Measurements from ENCODE around the gene ETV7.
"Not testable (repeated sequence)": the region's sequence is repeated elsewhere in the genome, so short reads cannot be mapped to it uniquely, and the experiment has no call there.

The ETV7 gene

GRCh38 chr6:36364061-36364635 is 23.3 kb downstream of the ETV7 start:
- not testable (repeated sequence) for DNase-seq (ENCODE audit: low read depth, low spot score)

GRCh38 chr6:36363371-36363752 is 24.1 kb downstream of the ETV7 start:
- not testable (repeated sequence) for DNase-seq (ENCODE audit: low read depth, low spot score)

- DNase-seq (ENCODE audit: low read depth, low spot score), result no peak
These were observed 24.7 kb downstream of the ETV7 start for GRCh38 chr6:36362551-36363370.

DNA sequence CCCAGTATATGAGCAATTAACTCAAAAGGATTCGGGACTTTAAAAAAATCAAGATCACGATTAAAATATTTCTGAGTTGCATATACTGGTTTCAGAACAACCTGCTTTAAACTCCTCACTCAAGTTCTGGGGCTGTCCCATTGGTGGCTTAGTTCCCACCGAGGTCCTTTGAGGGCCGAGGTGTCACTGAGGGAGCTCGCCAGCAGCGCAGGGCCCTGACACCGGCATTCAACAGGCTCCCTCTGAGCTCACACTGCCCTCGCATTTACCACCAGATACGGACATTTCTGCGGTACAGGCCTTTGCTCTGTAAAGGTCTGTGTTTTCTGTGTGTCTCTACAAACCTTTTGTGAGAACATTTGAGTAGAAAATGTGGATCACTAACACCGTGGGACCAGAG is 26.4 kb downstream of the ETV7 start:
- no peak for DNase-seq (ENCODE audit: low read depth, low spot score)

- peak; percentile 44 for DNase-seq (ENCODE audit: low read depth, low spot score)
These were observed 27.0 kb downstream of the ETV7 start for GRCh38 chr6:36360241-36361054.

- no peak for DNase-seq (ENCODE audit: low read depth, low spot score)
These were observed 29.1 kb downstream of the ETV7 start for GRCh38 chr6:36358226-36358915.

GRCh38 chr6:36357872-36358225 is 29.6 kb downstream of the ETV7 start:
- DNase-seq (ENCODE audit: low read depth, low spot score), result no peak

GRCh38 chr6:36355819-36356218 is 31.6 kb downstream of the ETV7 start:
- no peak for DNase-seq (ENCODE audit: low read depth, low spot score)

- no peak for DNase-seq (ENCODE audit: low read depth, low spot score)
These were observed 34.0 kb downstream of the ETV7 start for GRCh38 chr6:36353411-36353915.

GRCh38 chr6:36352477-36353157 is 34.9 kb downstream of the ETV7 start:
- DNase-seq (ENCODE audit: low read depth, low spot score), result no peak

- no peak for DNase-seq (ENCODE audit: low read depth, low spot score)
These were observed 36.5 kb downstream of the ETV7 start for GRCh38 chr6:36350681-36351571.

DNA sequence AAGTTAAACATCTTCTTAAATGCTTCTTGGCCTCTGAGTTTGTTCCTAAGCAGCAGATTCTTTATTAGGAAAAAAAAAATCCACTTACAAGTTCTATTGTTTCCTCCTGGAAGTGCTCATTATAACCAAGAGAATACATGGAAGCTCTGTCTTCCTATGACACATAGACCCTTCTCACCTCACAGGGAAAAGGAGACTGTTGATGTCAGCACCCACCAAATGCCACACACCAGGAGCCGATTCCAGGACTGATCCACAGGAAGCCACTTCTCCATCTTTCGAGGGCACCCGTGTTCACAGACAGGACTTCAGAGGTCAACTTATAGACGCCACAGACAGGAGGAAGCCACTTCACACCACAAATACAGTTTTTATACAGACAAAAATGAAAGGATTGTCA is 37.4 kb downstream of the ETV7 start:
- DNase-seq (ENCODE audit: low read depth, low spot score), result no peak

GRCh38 chr6:36349240-36349639 is 38.2 kb downstream of the ETV7 start:
- no peak for DNase-seq (ENCODE audit: low read depth, low spot score)

- no peak for DNase-seq (ENCODE audit: low read depth, low spot score)
These were observed 39.8 kb downstream of the ETV7 start for GRCh38 chr6:36347621-36348020.

DNA sequence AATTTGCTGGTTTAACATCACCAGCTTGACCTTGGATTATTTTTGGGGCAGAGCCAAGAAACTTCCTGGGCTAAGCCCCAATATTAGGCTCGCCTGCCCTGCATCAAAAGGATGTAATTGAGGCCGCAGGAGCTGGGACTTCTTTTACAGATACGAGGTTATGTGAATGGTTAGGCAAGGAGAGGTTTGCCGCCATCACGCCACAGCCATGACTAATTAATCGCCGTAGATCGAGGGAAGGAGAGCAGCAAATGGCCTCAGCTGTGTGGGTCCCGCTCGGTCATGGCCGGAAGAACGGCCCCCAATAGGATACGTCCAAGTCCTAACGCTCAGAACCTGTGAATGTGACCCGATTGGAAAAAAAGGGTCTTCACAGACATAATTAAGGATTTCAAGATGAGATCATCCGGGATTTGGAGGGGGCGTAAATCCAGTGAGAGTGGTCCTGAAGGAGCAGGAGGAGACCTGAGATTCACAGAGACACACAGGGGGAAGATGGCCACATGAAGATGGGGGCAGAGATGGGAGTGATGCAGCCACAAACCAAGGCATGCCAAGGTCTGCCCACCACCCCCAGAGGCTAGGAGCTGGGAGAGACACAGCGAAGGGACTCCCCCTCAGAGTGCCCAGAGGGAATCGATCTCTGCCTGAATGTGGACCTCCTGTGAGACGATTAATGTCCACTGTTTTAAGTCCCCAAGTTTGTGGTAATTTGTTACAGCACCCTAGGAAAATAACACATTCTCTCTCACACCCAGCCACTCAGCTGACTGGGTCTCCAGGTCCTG is 40.8 kb downstream of the ETV7 start:
- no peak for DNase-seq (ENCODE audit: low read depth, low spot score)

- no peak for DNase-seq (ENCODE audit: low read depth, low spot score)
These were observed 41.6 kb downstream of the ETV7 start for GRCh38 chr6:36345681-36346466.

- DNase-seq (ENCODE audit: low read depth, low spot score), result no peak
These were observed 44.3 kb downstream of the ETV7 start for GRCh38 chr6:36343109-36343680.
